Measurements from ENCODE around the gene GRB7.

GRB7 gene

GRCh38 chr17:39701784-39702422 lies 35.8 kb upstream of the GRB7 start:
- no peaks in the 10 kb centered on the region for H3K36me3 ChIP-seq (ENCODE audit: low read length)
- H3K9ac ChIP-seq (ENCODE audit: low read length), result no peak overlapping the region
- TF ChIP-seq EZH2phosphoT487 (conservative IDR thresholded peaks at IDR 0.05; ENCODE audit: low read length), result no peak
- TF ChIP-seq CTCF (IDR thresholded peaks at IDR 0.05; ENCODE audit: insufficient read depth, low read length, poor library complexity, severe bottlenecking), result no peak
- no peak overlapping the region for H2AFZ ChIP-seq (ENCODE audit: low read depth, low read length, severe bottlenecking)
- H3K9me3 ChIP-seq (ENCODE audit: insufficient read depth, low read length), result no peaks in the 10 kb centered on the region
- H3K4me3 ChIP-seq (ENCODE audit: insufficient read depth, low read length, poor library complexity, severe bottlenecking), result no peak overlapping the region
- no peaks in the 10 kb centered on the region for H4K20me1 ChIP-seq (ENCODE audit: low read depth, low read length)
- H3K27me3 ChIP-seq (ENCODE audit: low read length), result no peaks in the 10 kb centered on the region
- no peaks in the 10 kb centered on the region for H3K79me2 ChIP-seq (ENCODE audit: insufficient read depth, low read length)
- no peaks in the 10 kb centered on the region for H3K9me2 ChIP-seq (replicated peaks; ENCODE audit: insufficient read depth, low read length)
- no peak overlapping the region for H3K27ac ChIP-seq (ENCODE audit: low read depth, low read length)
- no peak overlapping the region for H3K4me2 ChIP-seq (ENCODE audit: low read depth, low read length, poor library complexity, severe bottlenecking)
- H3F3A ChIP-seq (ENCODE audit: insufficient read depth), result no peaks in the 10 kb centered on the region

GRCh38 chr17:39702901-39703893 lies 34.5 kb upstream of the GRB7 start:
- no peaks in the 10 kb centered on the region for H3K36me3 ChIP-seq (ENCODE audit: low read length)
- no peaks in the 10 kb centered on the region for H4K20me1 ChIP-seq (ENCODE audit: low read depth, low read length)
- no peaks in the 10 kb centered on the region for H3K79me2 ChIP-seq (ENCODE audit: insufficient read depth, low read length)
- no peaks in the 10 kb centered on the region for H3K9me3 ChIP-seq (ENCODE audit: insufficient read depth, low read length)
- TF ChIP-seq EZH2phosphoT487 (conservative IDR thresholded peaks at IDR 0.05; ENCODE audit: low read length) (no peak), CTCF (IDR thresholded peaks at IDR 0.05; ENCODE audit: insufficient read depth, low read length, poor library complexity, severe bottlenecking) (no peak)
- H3K4me3 ChIP-seq (ENCODE audit: insufficient read depth, low read length, poor library complexity, severe bottlenecking), result no peak overlapping the region
- H3K4me2 ChIP-seq (ENCODE audit: low read depth, low read length, poor library complexity, severe bottlenecking), result no peak overlapping the region
- H3K9me2 ChIP-seq (replicated peaks; ENCODE audit: insufficient read depth, low read length), result no peaks in the 10 kb centered on the region
- no peak overlapping the region for H3K9ac ChIP-seq (ENCODE audit: low read length)
- H3K27me3 ChIP-seq (ENCODE audit: low read length), result no peaks in the 10 kb centered on the region
- H3K27ac ChIP-seq (ENCODE audit: low read depth, low read length), result no peak overlapping the region
- no peak overlapping the region for H2AFZ ChIP-seq (ENCODE audit: low read depth, low read length, severe bottlenecking)
- H3F3A ChIP-seq (ENCODE audit: insufficient read depth), result no peaks in the 10 kb centered on the region

GRCh38 chr17:39703913-39704312 lies 33.8 kb upstream of the GRB7 start:
- no peak overlapping the region for H2AFZ ChIP-seq (ENCODE audit: low read depth, low read length, severe bottlenecking)

More at GRCh38 chr17:39703913-39704312, 33.8 kb upstream of the GRB7 start:
- H3K4me2 ChIP-seq (ENCODE audit: low read depth, low read length, poor library complexity, severe bottlenecking), result no peak overlapping the region
- no peaks in the 10 kb centered on the region for H3K9me2 ChIP-seq (replicated peaks; ENCODE audit: insufficient read depth, low read length)
- no peaks in the 10 kb centered on the region for H3K79me2 ChIP-seq (ENCODE audit: insufficient read depth, low read length)
- no peaks in the 10 kb centered on the region for H4K20me1 ChIP-seq (ENCODE audit: low read depth, low read length)
- H3F3A ChIP-seq (ENCODE audit: insufficient read depth), result no peaks in the 10 kb centered on the region
- no peaks in the 10 kb centered on the region for H3K36me3 ChIP-seq (ENCODE audit: low read length)
- H3K9me3 ChIP-seq (ENCODE audit: insufficient read depth, low read length), result no peaks in the 10 kb centered on the region
- H3K27me3 ChIP-seq (ENCODE audit: low read length), result no peaks in the 10 kb centered on the region
- no peak overlapping the region for H3K9ac ChIP-seq (ENCODE audit: low read length)
- H3K27ac ChIP-seq (ENCODE audit: low read depth, low read length), result no peak overlapping the region
- H3K4me3 ChIP-seq (ENCODE audit: insufficient read depth, low read length, poor library complexity, severe bottlenecking), result no peak overlapping the region
- TF ChIP-seq EZH2phosphoT487 (conservative IDR thresholded peaks at IDR 0.05; ENCODE audit: low read length) (no peak), CTCF (IDR thresholded peaks at IDR 0.05; ENCODE audit: insufficient read depth, low read length, poor library complexity, severe bottlenecking) (no peak)
